ENCODE measurements around the gene LRRC19.

Gene LRRC19

GRCh38 chr9:27005491-27005890, at the start of gene LRRC19:
Gene LRRC19, minus strand, starts transcription at chr9:27005672. Its CDS starts 5,978 bp downstream, at chr9:26999694.
- no peak within 1 kb of the TSS for H3K9ac ChIP-seq
- no peaks in the 10 kb centered on the region for H3K79me2 ChIP-seq
- H3K4me2 ChIP-seq (ENCODE audit: low read length): no peak within 1 kb of the TSS
- no peak within 1 kb of the TSS for H3K4me3 ChIP-seq (ENCODE audit: low read depth, low read length)
- H3K36me3 ChIP-seq (ENCODE audit: control insufficient read depth, insufficient read depth, low read length): no peaks in the 10 kb centered on the region
- no peaks in the 10 kb centered on the region for H3K9me3 ChIP-seq (ENCODE audit: control insufficient read depth, low read length)
- H3K27ac ChIP-seq: no peak within 1 kb of the TSS
- TF ChIP-seq CTCF (IDR thresholded peaks at IDR 0.05): no peak
- no peaks in the 10 kb centered on the region for H3K27me3 ChIP-seq (ENCODE audit: control insufficient read depth, insufficient read depth, low read length)
- H2AFZ ChIP-seq: no peak within 1 kb of the TSS
- no peaks in the 10 kb centered on the region for H3K4me1 ChIP-seq

- Histone ChIP-seq H3K9ac (no peak overlapping the region), H3K27me3 (ENCODE audit: control insufficient read depth, insufficient read depth, low read length) (no peaks in the 10 kb centered on the region), H3K36me3 (ENCODE audit: control insufficient read depth, insufficient read depth, low read length) (no peaks in the 10 kb centered on the region), H3K4me1 (no peaks in the 10 kb centered on the region), H3K79me2 (no peaks in the 10 kb centered on the region), H3K27ac (no peak overlapping the region), H3K4me3 (ENCODE audit: low read depth, low read length) (no peak overlapping the region), H2AFZ (no peak overlapping the region), H3K4me2 (ENCODE audit: low read length) (no peak overlapping the region), H3K9me3 (ENCODE audit: control insufficient read depth, low read length) (no peaks in the 10 kb centered on the region)
- no peak for TF ChIP-seq CTCF (IDR thresholded peaks at IDR 0.05)
Observed at GRCh38 chr9:27054841-27055240, 49.4 kb upstream of the LRRC19 start.

GRCh38 chr9:27054125-27054524, 48.7 kb upstream of the LRRC19 start:
- no peak overlapping the region for H2AFZ ChIP-seq
- no peaks in the 10 kb centered on the region for H3K27me3 ChIP-seq (ENCODE audit: control insufficient read depth, insufficient read depth, low read length)
- H3K27ac ChIP-seq: no peak overlapping the region
- H3K9ac ChIP-seq: no peak overlapping the region
- no peak for TF ChIP-seq CTCF (IDR thresholded peaks at IDR 0.05)
- H3K4me1 ChIP-seq: no peaks in the 10 kb centered on the region
- no peak overlapping the region for H3K4me3 ChIP-seq (ENCODE audit: low read depth, low read length)
- H3K79me2 ChIP-seq: no peaks in the 10 kb centered on the region
- no peaks in the 10 kb centered on the region for H3K9me3 ChIP-seq (ENCODE audit: control insufficient read depth, low read length)
- H3K4me2 ChIP-seq (ENCODE audit: low read length): no peak overlapping the region
- H3K36me3 ChIP-seq (ENCODE audit: control insufficient read depth, insufficient read depth, low read length): no peaks in the 10 kb centered on the region

- no peak overlapping the region for H3K4me2 ChIP-seq (ENCODE audit: low read length)
- no peak overlapping the region for H3K4me3 ChIP-seq (ENCODE audit: low read depth, low read length)
- no peaks in the 10 kb centered on the region for H3K9me3 ChIP-seq (ENCODE audit: control insufficient read depth, low read length)
- TF ChIP-seq CTCF (IDR thresholded peaks at IDR 0.05): no peak
- no peaks in the 10 kb centered on the region for H3K79me2 ChIP-seq
- H3K27me3 ChIP-seq (ENCODE audit: control insufficient read depth, insufficient read depth, low read length): no peaks in the 10 kb centered on the region
- no peak overlapping the region for H3K27ac ChIP-seq
- no peak overlapping the region for H3K9ac ChIP-seq
- H3K4me1 ChIP-seq: no peaks in the 10 kb centered on the region
- H2AFZ ChIP-seq: no peak overlapping the region
- H3K36me3 ChIP-seq (ENCODE audit: control insufficient read depth, insufficient read depth, low read length): no peaks in the 10 kb centered on the region
Observed at GRCh38 chr9:27053369-27054022, 48.0 kb upstream of the LRRC19 start.

GRCh38 chr9:27047136-27047535, 41.7 kb upstream of the LRRC19 start:
- no peak overlapping the region for H2AFZ ChIP-seq
- H3K4me3 ChIP-seq (ENCODE audit: low read depth, low read length): no peak overlapping the region
- H3K4me1 ChIP-seq: no peaks in the 10 kb centered on the region
- no peaks in the 10 kb centered on the region for H3K9me3 ChIP-seq (ENCODE audit: control insufficient read depth, low read length)
- H3K4me2 ChIP-seq (ENCODE audit: low read length): no peak overlapping the region
- no peak overlapping the region for H3K9ac ChIP-seq
- H3K36me3 ChIP-seq (ENCODE audit: control insufficient read depth, insufficient read depth, low read length): no peaks in the 10 kb centered on the region
- H3K27ac ChIP-seq: no peak overlapping the region
- H3K27me3 ChIP-seq (ENCODE audit: control insufficient read depth, insufficient read depth, low read length): no peaks in the 10 kb centered on the region
- H3K79me2 ChIP-seq: no peaks in the 10 kb centered on the region
- TF ChIP-seq CTCF (IDR thresholded peaks at IDR 0.05): no peak
